Thoracic aorta (tissue), 2 donors: ENCODE data around the gene GLYATL2. TPM values are rescaled to one million over a fixed set of nuclear protein-coding genes. Genes with fewer than 3 reads are reported as not detected.

Experiments used
- ATAC-seq: fragments of 150-250 bp; one replicate; pipeline ENCODE4 v1.8.0; 2017; ENCODE audit warnings: low read depth; ENCODE audit not compliant: insufficient number of reproducible peaks, low FRiP score
- DNase-seq: peaks from one replicate; pipeline ENCODE4 v3.0.0-alpha.2; 2020; ENCODE audit warnings: low spot score
- H3K27ac ChIP-seq, 2 donors: fragments of 200-600 bp; sonication (generic); 1 replicate in 1 of 2; 2 replicates in 1 of 2; pipeline ENCODE4 v1.5.1; 2016; ENCODE audit warnings: mild to moderate bottlenecking in 2 of 2, moderate library complexity in 2 of 2
- H3K27me3 ChIP-seq: fragments of 200-600 bp; sonication (generic); replicated peaks from 2 replicates; pipeline ENCODE4 v1.6.0; 2016; ENCODE audit warnings: mild to moderate bottlenecking; ENCODE audit not compliant: insufficient read depth
- H3K36me3 ChIP-seq: fragments of 200-600 bp; sonication (generic); one replicate; pipeline ENCODE4 v1.5.1; 2016
- H3K4me1 ChIP-seq, 2 donors: fragments of 200-600 bp; sonication (generic); 1 replicate in 1 of 2; 2 replicates in 1 of 2; pipeline versions ENCODE4 v1.5.1 to v1.6.0; 2016; ENCODE audit warnings: low read depth in 2 of 2, mild to moderate bottlenecking in 1 of 2; ENCODE audit not compliant: control insufficient read depth in 1 of 2
- H3K4me3 ChIP-seq: fragments of 200-600 bp; sonication (generic); 2 replicates; pipeline ENCODE4 v1.5.1; 2016; ENCODE audit warnings: mild to moderate bottlenecking
- H3K9me3 ChIP-seq: fragments of 200-600 bp; sonication (generic); 2 replicates; pipeline ENCODE4 v1.5.1; 2016
- CTCF ChIP-seq: fragments of 200-600 bp; sonication (generic); IDR thresholded peaks from one replicate; pipeline ENCODE4 v1.5.1; 2019; ENCODE audit warnings: antibody characterized with exemption
- total RNA-seq, 2 donors: library from RNA; depleted of rRNA; stranded (reverse); fragments of >200 nt; gene quantifications; one replicate each; pipeline versions ENCODE4 v1.1.0 to v1.2.3, GENCODE V29; 2016

GLYATL2 gene
- total RNA-seq, 2 donors from 2014 or later = not detected

GRCh38 chr11:58805065-58805464 lies 39.4 kb downstream of the GLYATL2 start:
- Histone ChIP-seq H3K4me1 (no peaks in the 10 kb centered on the region), H3K27me3 (no peaks in the 10 kb centered on the region), H3K9me3 (no peaks in the 10 kb centered on the region), H3K36me3 (no peaks in the 10 kb centered on the region), H3K27ac (no peak overlapping the region), H3K4me3 (no peak overlapping the region)
- no peak for TF ChIP-seq CTCF
- ATAC-seq (no peak), DNase-seq (no peak)

GRCh38 chr11:58801974-58802545 lies 42.4 kb downstream of the GLYATL2 start:
- Histone ChIP-seq H3K9me3 (no peaks in the 10 kb centered on the region), H3K4me1 (no peaks in the 10 kb centered on the region), H3K4me3 (no peak overlapping the region), H3K36me3 (no peaks in the 10 kb centered on the region), H3K27me3 (no peaks in the 10 kb centered on the region), H3K27ac (no peak overlapping the region)
- ATAC-seq (no peak), DNase-seq (no peak)
- TF ChIP-seq CTCF = no peak

GRCh38 chr11:58801302-58801701 lies 43.2 kb downstream of the GLYATL2 start:
- Histone ChIP-seq H3K36me3 (no peaks in the 10 kb centered on the region), H3K4me3 (no peak overlapping the region), H3K4me1 (no peaks in the 10 kb centered on the region), H3K27ac (no peak overlapping the region), H3K9me3 (no peaks in the 10 kb centered on the region), H3K27me3 (no peaks in the 10 kb centered on the region)
- TF ChIP-seq CTCF = no peak
- no peak for DNase-seq
- ATAC-seq = no peak

GRCh38 chr11:58796333-58796732 lies 48.2 kb downstream of the GLYATL2 start:
- no peaks in the 10 kb centered on the region for H3K27me3 ChIP-seq
- no peak for ATAC-seq
- no peaks in the 10 kb centered on the region for H3K36me3 ChIP-seq
- H3K4me1 ChIP-seq = no peaks in the 10 kb centered on the region
- no peak overlapping the region for H3K4me3 ChIP-seq
- no peak for TF ChIP-seq CTCF
- no peak overlapping the region for H3K27ac ChIP-seq
- no peaks in the 10 kb centered on the region for H3K9me3 ChIP-seq
- no peak for DNase-seq

GRCh38 chr11:58788355-58789023 lies 56.0 kb downstream of the GLYATL2 start:
- ATAC-seq = no peak

More at GRCh38 chr11:58788355-58789023, 56.0 kb downstream of the GLYATL2 start:
- Histone ChIP-seq H3K36me3 (no peaks in the 10 kb centered on the region), H3K9me3 (no peaks in the 10 kb centered on the region), H3K4me1 (no peaks in the 10 kb centered on the region), H3K27me3 (no peaks in the 10 kb centered on the region), H3K4me3 (no peak overlapping the region), H3K27ac (no peak overlapping the region)
- no peak for TF ChIP-seq CTCF
- no peak for DNase-seq
